Liver (tissue), 9 donors: ENCODE data around the gene B3GALNT2. TPM values are rescaled to one million over a fixed set of nuclear protein-coding genes. Genes with fewer than 3 reads are reported as not detected.

Experiments
- DNase-seq: peaks from one replicate; pipeline ENCODE4 v3.0.0-alpha.2; 2017; ENCODE audit warnings: low spot score
- H3K27ac ChIP-seq, 2 donors: one replicate each; pipeline ENCODE4 v1.7.0; 2013; ENCODE audit warnings: inconsistent platforms in 2 of 2, low read length in 2 of 2, control low read depth in 1 of 2, low read depth in 1 of 2, mild to moderate bottlenecking in 1 of 2
- H3K27me3 ChIP-seq, 4 donors: one replicate each; pipeline versions ENCODE4 v1.6.1 to v1.7.0; 2013; ENCODE audit warnings: low read length in 3 of 4, inconsistent platforms in 1 of 4, mild to moderate bottlenecking in 1 of 4, moderate library complexity in 1 of 4; ENCODE audit not compliant: control insufficient read depth in 4 of 4, insufficient read depth in 4 of 4
- H3K36me3 ChIP-seq, 4 donors: one replicate each; pipeline versions ENCODE4 v1.6.1 to v1.7.0; 2013; ENCODE audit warnings: low read length in 3 of 4, mild to moderate bottlenecking in 3 of 4, low read depth in 1 of 4, moderate library complexity in 1 of 4; ENCODE audit not compliant: control insufficient read depth in 4 of 4, insufficient read depth in 3 of 4
- H3K4me1 ChIP-seq, 4 donors: one replicate each; pipeline versions ENCODE4 v1.6.1 to v1.7.0; 2013; ENCODE audit warnings: low read length in 3 of 4, mild to moderate bottlenecking in 3 of 4, moderate library complexity in 1 of 4; ENCODE audit not compliant: control insufficient read depth in 4 of 4, insufficient read depth in 4 of 4
- H3K4me3 ChIP-seq, 3 donors: one replicate each; pipeline versions ENCODE4 v1.6.1 to v1.7.0; 2013; ENCODE audit warnings: low read length in 3 of 3, control low read depth in 1 of 3, low read depth in 1 of 3, mild to moderate bottlenecking in 1 of 3
- H3K9ac ChIP-seq, 2 donors: one replicate each; pipeline ENCODE4 v1.7.0; 2013; ENCODE audit warnings: low read length in 2 of 2, mild to moderate bottlenecking in 2 of 2, moderate library complexity in 2 of 2, control low read depth in 1 of 2, low read depth in 1 of 2
- H3K9me3 ChIP-seq, 4 donors: one replicate each; pipeline versions ENCODE4 v1.6.1 to v1.7.0; 2013; ENCODE audit warnings: low read length in 3 of 4; ENCODE audit not compliant: control insufficient read depth in 4 of 4
- ATF3 ChIP-seq: IDR thresholded peaks from 2 replicates; pipeline ENCODE4 v1.6.1; 2016; ENCODE audit warnings: antibody characterized with exemption
- CTCF ChIP-seq: fragments of 150-350 bp; IDR thresholded peaks from 2 replicates; pipeline ENCODE4 v1.5.1; 2017; ENCODE audit warnings: improper control_type of control experiment, low read depth, low read length; ENCODE audit not compliant: missing input control
- EGR1 ChIP-seq, 2 donors: IDR thresholded peaks; 2 replicates each; pipeline ENCODE4 v1.6.1; 2016 to 2018; ENCODE audit warnings: antibody characterized with exemption in 2 of 2, low read depth in 2 of 2
- FOXA1 ChIP-seq: IDR thresholded peaks from 2 replicates; pipeline ENCODE4 v1.6.1; 2016; ENCODE audit warnings: antibody characterized with exemption
- FOXA2 ChIP-seq: IDR thresholded peaks from 2 replicates; pipeline ENCODE4 v1.6.1; 2016; ENCODE audit warnings: antibody characterized with exemption
- GABPA ChIP-seq, 2 donors: IDR thresholded peaks in 1 of 2; conservative IDR thresholded peaks in 1 of 2; 2 replicates each; pipeline ENCODE4 v1.6.1; 2016; ENCODE audit warnings: antibody characterized with exemption in 2 of 2, mild to moderate bottlenecking in 1 of 2, moderate library complexity in 1 of 2
- HNF4A ChIP-seq, 2 donors: conservative IDR thresholded peaks; 2 replicates each; pipeline ENCODE4 v1.6.1; 2016; ENCODE audit warnings: antibody characterized with exemption in 2 of 2, mild to moderate bottlenecking in 2 of 2
- HNF4G ChIP-seq: IDR thresholded peaks from 2 replicates; pipeline ENCODE4 v1.6.1; 2016; ENCODE audit warnings: antibody characterized with exemption
- JUND ChIP-seq, 2 donors: IDR thresholded peaks; 2 replicates each; pipeline ENCODE4 v1.6.1; 2016; ENCODE audit warnings: antibody characterized with exemption in 2 of 2
- MAX ChIP-seq: IDR thresholded peaks from 2 replicates; pipeline ENCODE4 v1.6.1; 2016; ENCODE audit warnings: antibody characterized with exemption
- NR2F2 ChIP-seq: IDR thresholded peaks from 2 replicates; pipeline ENCODE4 v1.6.1; 2016; ENCODE audit warnings: antibody characterized with exemption
- RAD21 ChIP-seq, 2 donors: IDR thresholded peaks; 2 replicates each; pipeline ENCODE4 v1.6.1; 2016; ENCODE audit warnings: antibody characterized with exemption in 2 of 2, mild to moderate bottlenecking in 2 of 2
- RXRA ChIP-seq, 2 donors: IDR thresholded peaks; 2 replicates each; pipeline ENCODE4 v1.6.1; 2017 to 2018; ENCODE audit warnings: antibody characterized with exemption in 2 of 2, mild to moderate bottlenecking in 1 of 2
- SP1 ChIP-seq: IDR thresholded peaks from 2 replicates; pipeline ENCODE4 v1.6.1; 2018; ENCODE audit warnings: antibody characterized with exemption, mild to moderate bottlenecking
- TAF1 ChIP-seq: conservative IDR thresholded peaks from 2 replicates; pipeline ENCODE4 v1.6.1; 2016; ENCODE audit warnings: antibody characterized with exemption, mild to moderate bottlenecking
- YY1 ChIP-seq: IDR thresholded peaks from 2 replicates; pipeline ENCODE4 v1.6.1; 2016; ENCODE audit warnings: antibody characterized with exemption, mild to moderate bottlenecking
- WGBS: extraction: QIAGEN DNeasy Blood & Tissue Kit; methylation state at CpG from one replicate; pipeline ENCODE4 v1.1.7; 2013; 5-methylcytosine and 5-hydroxymethylcytosine counted together
- polyA plus RNA-seq, 2 donors: library from polyadenylated mRNA; stranded (reverse) in 1 of 2; unstranded in 1 of 2; fragments of 200-250 nt in 1 of 2; fragments of >200 nt in 1 of 2; fragmentation: Nextera tagmentation in 1 of 2; extraction: Ambion mirVana in 1 of 2; gene quantifications; one replicate each; pipeline versions ENCODE4 v1.2.1 to v1.2.3, GENCODE V29; 2013 to 2015
- total RNA-seq, 2 donors: library from RNA; depleted of rRNA; stranded (reverse); fragments of >200 nt; gene quantifications; one replicate each; pipeline ENCODE4 v1.2.3, GENCODE V29; 2014
- TF ChIP-seq, protein P1 (sequence below): IDR thresholded peaks from 2 replicates; pipeline ENCODE4 v1.6.1; 2016; ENCODE audit warnings: antibody characterized with exemption, mild to moderate bottlenecking
- TF ChIP-seq, protein P2 (sequence below): IDR thresholded peaks from 2 replicates; pipeline ENCODE4 v1.6.1; 2016; ENCODE audit warnings: antibody characterized with exemption
- donor health status: healthy.
- donor health status: healthy.
- donor health status: healthy.
- donor health status: healthy.
- donor health status: healthy.

The B3GALNT2 gene
- total and polyA plus RNA-seq, 4 donors: 2.3 to 20.7 (median 7.1) TPM

- DNase-seq: no peak
- no peaks in the 10 kb centered on the region for H3K27me3 ChIP-seq
- TF ChIP-seq NR2F2 (no peak), RXRA (IDR thresholded peaks at IDR 0.05) (no peak), RAD21 (IDR thresholded peaks at IDR 0.05) (no peak), CTCF (no peak), SP1 (no peak), YY1 (no peak), FOXA1 (no peak), FOXA2 (no peak), GABPA (IDR thresholded peaks at IDR 0.05 in 1 of 2, conservative IDR thresholded peaks at IDR 0.05 in 1 of 2) (no peak), TAF1 (no peak), EGR1 (IDR thresholded peaks at IDR 0.05; ENCODE audit: low read depth in 2 of 2) (no peak), MAX (no peak), ATF3 (no peak), HNF4G (no peak), JUND (IDR thresholded peaks at IDR 0.05) (no peak), HNF4A (conservative IDR thresholded peaks at IDR 0.05) (no peak)
- TF ChIP-seq, protein P1, sequence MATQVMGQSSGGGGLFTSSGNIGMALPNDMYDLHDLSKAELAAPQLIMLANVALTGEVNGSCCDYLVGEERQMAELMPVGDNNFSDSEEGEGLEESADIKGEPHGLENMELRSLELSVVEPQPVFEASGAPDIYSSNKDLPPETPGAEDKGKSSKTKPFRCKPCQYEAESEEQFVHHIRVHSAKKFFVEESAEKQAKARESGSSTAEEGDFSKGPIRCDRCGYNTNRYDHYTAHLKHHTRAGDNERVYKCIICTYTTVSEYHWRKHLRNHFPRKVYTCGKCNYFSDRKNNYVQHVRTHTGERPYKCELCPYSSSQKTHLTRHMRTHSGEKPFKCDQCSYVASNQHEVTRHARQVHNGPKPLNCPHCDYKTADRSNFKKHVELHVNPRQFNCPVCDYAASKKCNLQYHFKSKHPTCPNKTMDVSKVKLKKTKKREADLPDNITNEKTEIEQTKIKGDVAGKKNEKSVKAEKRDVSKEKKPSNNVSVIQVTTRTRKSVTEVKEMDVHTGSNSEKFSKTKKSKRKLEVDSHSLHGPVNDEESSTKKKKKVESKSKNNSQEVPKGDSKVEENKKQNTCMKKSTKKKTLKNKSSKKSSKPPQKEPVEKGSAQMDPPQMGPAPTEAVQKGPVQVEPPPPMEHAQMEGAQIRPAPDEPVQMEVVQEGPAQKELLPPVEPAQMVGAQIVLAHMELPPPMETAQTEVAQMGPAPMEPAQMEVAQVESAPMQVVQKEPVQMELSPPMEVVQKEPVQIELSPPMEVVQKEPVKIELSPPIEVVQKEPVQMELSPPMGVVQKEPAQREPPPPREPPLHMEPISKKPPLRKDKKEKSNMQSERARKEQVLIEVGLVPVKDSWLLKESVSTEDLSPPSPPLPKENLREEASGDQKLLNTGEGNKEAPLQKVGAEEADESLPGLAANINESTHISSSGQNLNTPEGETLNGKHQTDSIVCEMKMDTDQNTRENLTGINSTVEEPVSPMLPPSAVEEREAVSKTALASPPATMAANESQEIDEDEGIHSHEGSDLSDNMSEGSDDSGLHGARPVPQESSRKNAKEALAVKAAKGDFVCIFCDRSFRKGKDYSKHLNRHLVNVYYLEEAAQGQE: no peak
- TF ChIP-seq, protein P2, sequence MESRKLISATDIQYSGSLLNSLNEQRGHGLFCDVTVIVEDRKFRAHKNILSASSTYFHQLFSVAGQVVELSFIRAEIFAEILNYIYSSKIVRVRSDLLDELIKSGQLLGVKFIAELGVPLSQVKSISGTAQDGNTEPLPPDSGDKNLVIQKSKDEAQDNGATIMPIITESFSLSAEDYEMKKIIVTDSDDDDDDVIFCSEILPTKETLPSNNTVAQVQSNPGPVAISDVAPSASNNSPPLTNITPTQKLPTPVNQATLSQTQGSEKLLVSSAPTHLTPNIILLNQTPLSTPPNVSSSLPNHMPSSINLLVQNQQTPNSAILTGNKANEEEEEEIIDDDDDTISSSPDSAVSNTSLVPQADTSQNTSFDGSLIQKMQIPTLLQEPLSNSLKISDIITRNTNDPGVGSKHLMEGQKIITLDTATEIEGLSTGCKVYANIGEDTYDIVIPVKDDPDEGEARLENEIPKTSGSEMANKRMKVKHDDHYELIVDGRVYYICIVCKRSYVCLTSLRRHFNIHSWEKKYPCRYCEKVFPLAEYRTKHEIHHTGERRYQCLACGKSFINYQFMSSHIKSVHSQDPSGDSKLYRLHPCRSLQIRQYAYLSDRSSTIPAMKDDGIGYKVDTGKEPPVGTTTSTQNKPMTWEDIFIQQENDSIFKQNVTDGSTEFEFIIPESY: no peak
- no peak overlapping the region for H3K9ac ChIP-seq
- no peak overlapping the region for H3K4me3 ChIP-seq
- no peaks in the 10 kb centered on the region for H3K4me1 ChIP-seq
- WGBS: 84% methylated on average over 2 of the region's 2 CpGs
- peaks cover 3 to 20% (median 13%) of the 10 kb centered on the region in 4 donors for H3K36me3 ChIP-seq
- no peak overlapping the region for H3K27ac ChIP-seq
- H3K9me3 ChIP-seq: no peaks in the 10 kb centered on the region
Measured at GRCh38 chr1:235455097-235455496, 49.2 kb downstream of the B3GALNT2 start.
